NCI-H1417 treated with DMSO at 0.1 percent for 48 hours (cell line): ENCODE data around the gene GRM7.

Source experiments
- DNase-seq: peaks from one replicate; lab custom pipeline; 2025; lab: John Stamatoyannopoulos, UW

Gene GRM7

GRCh38 chr3:7307410-7307809 lies 446.5 kb downstream of the GRM7 start:
- DNase-seq: no peak

GRCh38 chr3:7309641-7310102 lies 448.8 kb downstream of the GRM7 start:
- no peak for DNase-seq

- DNase-seq: no peak
These were observed 454.1 kb downstream of the GRM7 start for GRCh38 chr3:7315037-7315436.

GRCh38 chr3:7322957-7323669 lies 462.2 kb downstream of the GRM7 start:
- DNase-seq: no peak

GRCh38 chr3:7328339-7328738 lies 467.4 kb downstream of the GRM7 start:
- DNase-seq: no peak

GRCh38 chr3:7332696-7333095 lies 471.8 kb downstream of the GRM7 start:
- DNase-seq: no peak

GRCh38 chr3:7333125-7333524 lies 472.2 kb downstream of the GRM7 start:
- DNase-seq: no peak

- no peak for DNase-seq
These were observed 479.9 kb downstream of the GRM7 start for GRCh38 chr3:7340795-7341194.

- DNase-seq: no peak
These were observed 485.4 kb downstream of the GRM7 start for GRCh38 chr3:7346364-7346763.

GRCh38 chr3:7357101-7357500 lies 496.2 kb downstream of the GRM7 start:
- DNase-seq: no peak

GRCh38 chr3:7367968-7368367 lies 507.1 kb downstream of the GRM7 start:
- no peak for DNase-seq

GRCh38 chr3:7368597-7368996 lies 507.7 kb downstream of the GRM7 start:
- no peak for DNase-seq

- no peak for DNase-seq
These were observed 511.0 kb downstream of the GRM7 start for GRCh38 chr3:7371693-7372572.

- DNase-seq: no peak
These were observed 516.2 kb downstream of the GRM7 start for GRCh38 chr3:7377103-7377502.

GRCh38 chr3:7381741-7382140 lies 520.8 kb downstream of the GRM7 start:
- no peak for DNase-seq

- no peak for DNase-seq
These were observed 521.5 kb downstream of the GRM7 start for GRCh38 chr3:7382293-7383010.

GRCh38 chr3:7385635-7386034 lies 524.7 kb downstream of the GRM7 start:
- DNase-seq: no peak

GRCh38 chr3:7388026-7388425 lies 527.1 kb downstream of the GRM7 start:
- no peak for DNase-seq

GRCh38 chr3:7392206-7392605 lies 531.3 kb downstream of the GRM7 start:
- no peak for DNase-seq

GRCh38 chr3:7393944-7394605 lies 533.2 kb downstream of the GRM7 start:
- no peak for DNase-seq

GRCh38 chr3:7396534-7396933 lies 535.6 kb downstream of the GRM7 start:
- DNase-seq: no peak

- no peak for DNase-seq
These were observed 536.2 kb downstream of the GRM7 start for GRCh38 chr3:7397097-7397496.
